Neutrophil (primary cell): Measurements from ENCODE around the gene PTPRG.

Experiments
- H3K27ac ChIP-seq: fragments of 200-600 bp; sonication (generic); 2 replicates; pipeline ENCODE4 v1.5.1; 2016; ENCODE audit warnings: mild to moderate bottlenecking, moderate library complexity
- H3K27me3 ChIP-seq: fragments of 200-600 bp; sonication (generic); 2 replicates; pipeline ENCODE4 v1.6.0; 2016; ENCODE audit warnings: mild to moderate bottlenecking
- H3K36me3 ChIP-seq: fragments of 200-600 bp; sonication (generic); 2 replicates; pipeline ENCODE4 v1.5.1; 2017
- H3K4me1 ChIP-seq, 2 experiments: fragments of 200-600 bp in 1 of 2; sonication (generic) in 1 of 2; 1 replicate in 1 of 2; 2 replicates in 1 of 2; pipeline versions ENCODE4 v1.5.1 to v1.6.1; 2013 to 2016; ENCODE audit warnings: low read depth in 1 of 2, low read length in 1 of 2, mild to moderate bottlenecking in 1 of 2, moderate library complexity in 1 of 2; ENCODE audit not compliant: control insufficient read depth in 1 of 2, insufficient read depth in 1 of 2
- H3K4me3 ChIP-seq, 2 experiments: fragments of 200-600 bp in 1 of 2; sonication (generic) in 1 of 2; 1 replicate in 1 of 2; 2 replicates in 1 of 2; pipeline ENCODE4 v1.5.1; 2013 to 2016; ENCODE audit warnings: low read depth in 1 of 2, low read length in 1 of 2, mild to moderate bottlenecking in 1 of 2, moderate library complexity in 1 of 2
- H3K9me3 ChIP-seq: fragments of 200-600 bp; sonication (generic); 2 replicates; pipeline ENCODE4 v1.5.1; 2016
- CTCF ChIP-seq: fragments of 200-600 bp; sonication (generic); IDR thresholded peaks from 2 replicates; pipeline ENCODE4 v1.5.1; 2016; ENCODE audit warnings: antibody characterized with exemption

PTPRG gene

GRCh38 chr3:61568127-61568526 lies 6.8 kb downstream of the PTPRG start:
- H3K9me3 ChIP-seq: no peaks in the 10 kb centered on the region
- H3K27ac ChIP-seq: no peak overlapping the region
- H3K4me1 ChIP-seq: no peaks in the 10 kb centered on the region
- TF ChIP-seq CTCF: no peak
- peaks cover 37% of the 10 kb centered on the region for H3K27me3 ChIP-seq
- no peaks in the 10 kb centered on the region for H3K36me3 ChIP-seq
- no peak overlapping the region for H3K4me3 ChIP-seq

- peaks cover 18% of the 10 kb centered on the region for H3K27me3 ChIP-seq
- no peak for TF ChIP-seq CTCF
- H3K27ac ChIP-seq: no peak overlapping the region
- H3K4me3 ChIP-seq: no peak overlapping the region
- no peaks in the 10 kb centered on the region for H3K9me3 ChIP-seq
- no peaks in the 10 kb centered on the region for H3K36me3 ChIP-seq
- H3K4me1 ChIP-seq: no peaks in the 10 kb centered on the region
Observed at GRCh38 chr3:61569856-61570580, 8.6 kb downstream of the PTPRG start.

GRCh38 chr3:61570813-61571212 lies 9.4 kb downstream of the PTPRG start:
- Histone ChIP-seq H3K27ac (no peak overlapping the region), H3K4me3 (no peak overlapping the region), H3K9me3 (no peaks in the 10 kb centered on the region), H3K27me3 (peaks cover 10% of the 10 kb centered on the region), H3K36me3 (no peaks in the 10 kb centered on the region), H3K4me1 (no peaks in the 10 kb centered on the region)
- no peak for TF ChIP-seq CTCF

- Histone ChIP-seq H3K27ac (no peak overlapping the region), H3K9me3 (no peaks in the 10 kb centered on the region), H3K36me3 (no peaks in the 10 kb centered on the region), H3K4me3 (no peak overlapping the region), H3K27me3 (peaks cover 1% of the 10 kb centered on the region), H3K4me1 (no peaks in the 10 kb centered on the region)
- TF ChIP-seq CTCF: no peak
Observed at GRCh38 chr3:61571516-61572336, 10.4 kb downstream of the PTPRG start.

- Histone ChIP-seq H3K4me1 (no peaks in the 10 kb centered on the region), H3K4me3 (no peak overlapping the region), H3K27me3 (no peaks in the 10 kb centered on the region), H3K36me3 (no peaks in the 10 kb centered on the region), H3K9me3 (no peaks in the 10 kb centered on the region), H3K27ac (no peak overlapping the region)
- no peak for TF ChIP-seq CTCF
Observed at GRCh38 chr3:61572879-61573278, 11.5 kb downstream of the PTPRG start.
